HepG2 (cell line): ENCODE results near the gene NWD2. TPM values are rescaled to one million over a fixed set of nuclear protein-coding genes. Genes with fewer than 3 reads are reported as not detected.
A peak's percentile ranks its signal among the peaks of the same experiment; 100 is the strongest.

Source experiments
- CBFB ChIP-seq: sonication (generic); formaldehyde crosslinking; IDR thresholded peaks from 2 replicates; pipeline ENCODE4 v1.4.0; 2020; ENCODE audit warnings: missing genetic modification reagents
- EP300 ChIP-seq, 3 experiments: sonication (generic) in 1 of 3; formaldehyde crosslinking in 1 of 3; IDR thresholded peaks; 2 replicates each; pipeline versions ENCODE4 v1.5.1 to v1.6.1; 2011 to 2020; ENCODE audit warnings: low read depth in 2 of 3, low read length in 2 of 3, borderline replicate concordance in 1 of 3, improper control_type of control experiment in 1 of 3, mild to moderate bottlenecking in 1 of 3, missing genetic modification reagents in 1 of 3, moderate library complexity in 1 of 3
- FOXA3 ChIP-seq: IDR thresholded peaks from 2 replicates; pipeline ENCODE4 v1.6.1; 2016; ENCODE audit warnings: missing genetic modification reagents, missing compliant biosample characterization
- HNRNPK ChIP-seq: fragments of 200-400 bp; formaldehyde crosslinking; IDR thresholded peaks from 2 replicates; pipeline ENCODE4 v1.6.1; 2018; ENCODE audit warnings: low read length, low read depth, moderate library complexity, mild to moderate bottlenecking; ENCODE audit not compliant: poor library complexity, severe bottlenecking
- HNRNPLL ChIP-seq: fragments of 200-400 bp; formaldehyde crosslinking; IDR thresholded peaks from 2 replicates; pipeline ENCODE4 v1.6.1; 2017; ENCODE audit warnings: mild to moderate bottlenecking, low read depth, low read length; ENCODE audit not compliant: poor library complexity, severe bottlenecking
- NFE2 ChIP-seq: sonication (generic); formaldehyde crosslinking; IDR thresholded peaks from 2 replicates; pipeline ENCODE4 v1.4.0; 2020; ENCODE audit warnings: missing genetic modification reagents
- NR2F2 ChIP-seq: IDR thresholded peaks from 2 replicates; pipeline ENCODE4 v1.6.1; 2012; ENCODE audit warnings: low read depth, inconsistent platforms, borderline replicate concordance
- PITX1 ChIP-seq: sonication (generic); formaldehyde crosslinking; IDR thresholded peaks from 2 replicates; pipeline ENCODE4 v1.5.1; 2020; ENCODE audit warnings: mild to moderate bottlenecking, missing genetic modification reagents
- RERE ChIP-seq: IDR thresholded peaks from 2 replicates; pipeline ENCODE4 v1.6.1; 2016; ENCODE audit warnings: low read depth, missing genetic modification reagents, missing compliant biosample characterization
- SIX1 ChIP-seq: sonication (generic); formaldehyde crosslinking; IDR thresholded peaks from 2 replicates; pipeline ENCODE4 v1.4.0; 2020; ENCODE audit warnings: missing genetic modification reagents, borderline replicate concordance
- SOX13 ChIP-seq, 3 experiments: fragments of 450-650 bp in 1 of 3; sonication (generic) in 1 of 3; formaldehyde crosslinking in 1 of 3; IDR thresholded peaks in 2 of 3; conservative IDR thresholded peaks in 1 of 3; 2 replicates each; pipeline versions ENCODE4 v1.5.0 to v1.6.1; 2016 to 2020; ENCODE audit warnings: antibody characterized with exemption in 1 of 3, mild to moderate bottlenecking in 1 of 3, missing compliant biosample characterization in 1 of 3, missing genetic modification reagents in 1 of 3, moderate library complexity in 1 of 3
- TBX2 ChIP-seq: sonication (generic); formaldehyde crosslinking; IDR thresholded peaks from 2 replicates; pipeline ENCODE4 v1.5.0; 2020; ENCODE audit warnings: missing genetic modification reagents, mild to moderate bottlenecking, borderline replicate concordance
- TCF7 ChIP-seq: sonication (generic); IDR thresholded peaks from 2 replicates; pipeline ENCODE4 v1.6.1; 2016; ENCODE audit warnings: antibody characterized with exemption, low read depth
- ZNF503 ChIP-seq: sonication (generic); formaldehyde crosslinking; IDR thresholded peaks from 2 replicates; pipeline ENCODE4 v1.4.0; 2020; ENCODE audit warnings: missing genetic modification reagents
- ZNF761 ChIP-seq: sonication (generic); formaldehyde crosslinking; conservative IDR thresholded peaks from 2 replicates; pipeline ENCODE4 v1.4.0; 2020; ENCODE audit warnings: mild to moderate bottlenecking, missing genetic modification reagents
- ZNF883 ChIP-seq: sonication (generic); formaldehyde crosslinking; IDR thresholded peaks from 2 replicates; pipeline ENCODE4 v1.5.1; 2020; ENCODE audit warnings: mild to moderate bottlenecking, missing genetic modification reagents; ENCODE audit errors: not compliant biosample characterization
- ZSCAN29 ChIP-seq: sonication (generic); formaldehyde crosslinking; conservative IDR thresholded peaks from 2 replicates; pipeline ENCODE4 v1.4.0; 2020; ENCODE audit warnings: mild to moderate bottlenecking, missing genetic modification reagents
- polyA plus RNA-seq, 8 experiments: library from polyadenylated mRNA; depleted of rRNA in 3 of 8; stranded (reverse) in 7 of 8; unstranded in 1 of 8; fragments of >200 nt; fragmentation: Illumina TruSeq in 4 of 8; extraction: Trizol in 4 of 8; gene quantifications; 2 replicates each; pipeline versions ENCODE4 v1.2.1 to v1.2.3, GENCODE V29; 2011 to 2016; ENCODE audit warnings: low read depth in 4 of 8, missing spikeins in 1 of 8, mixed read lengths in 1 of 8; ENCODE audit not compliant: insufficient read depth in 1 of 8
- total RNA-seq, 5 experiments: library from RNA; depleted of rRNA; stranded (reverse); fragments of >200 nt; fragmentation: Illumina TruSeq; extraction: Trizol; gene quantifications; 2 replicates each; pipeline ENCODE4 v1.2.3, GENCODE V29; 2016; ENCODE audit warnings: low read depth in 1 of 5

NWD2 gene
- total and polyA plus RNA-seq, 2 of the 13 experiments (the other 11 are each of a cell fraction or from before 2014, with no cell fraction given), result not detected

- TF ChIP-seq RERE (peak; percentile 64; the same call in 1 of the 2 replicates), ZSCAN29 (0 out of 2 replicates have a peak, but pooled peaks have one; percentile 39), FOXA3 (CRISPR knock-in tag) (peak; percentile 43; the same call in 1 of the 2 replicates), NFE2 (CRISPR knock-in tag) (no peak), CBFB (CRISPR knock-in tag) (peak; percentile 76; the same call in 1 of the 2 replicates), SIX1 (CRISPR knock-in tag) (peak; percentile 90), EP300 (IDR thresholded peaks at IDR 0.05; ENCODE audit: low read depth in 2 of 2, low read length in 2 of 2) (peak in 1 of 2 experiments; percentile 21; a peak in 1 of 4 replicates), EP300 (CRISPR knock-in tag; IDR thresholded peaks at IDR 0.05; ENCODE audit: borderline replicate concordance) (no peak), PITX1 (CRISPR knock-in tag) (peak; percentile 95), TBX2 (CRISPR knock-in tag) (peak; percentile 57; the same call in 1 of the 2 replicates), HNRNPK (no peak), ZNF883 (no peak), NR2F2 (peak; percentile 44; the same call in 1 of the 2 replicates), SOX13 (IDR thresholded peaks at IDR 0.05) (no peak), SOX13 (CRISPR knock-in tag; conservative IDR thresholded peaks at IDR 0.05 in 1 of 2, IDR thresholded peaks at IDR 0.05 in 1 of 2) (peak in 1 of 2 experiments; percentile 63; a peak in 1 of 4 replicates), TCF7 (peak; percentile 45; the same call in 1 of the 2 replicates), HNRNPLL (no peak), ZNF761 (CRISPR knock-in tag) (0 out of 2 replicates have a peak, but pooled peaks have one; percentile 44), ZNF503 (CRISPR knock-in tag) (0 out of 2 replicates have a peak, but pooled peaks have one; percentile 10)
Measured at GRCh38 chr4:37430718-37431416, 186.3 kb downstream of the NWD2 start (continued).
